ENCODE data around the gene OR52J3.

Gene OR52J3

GRCh38 chr11:5096011-5096410 is 49.7 kb downstream of the OR52J3 start:
- DNase-seq, result no peak
